ENCODE data around the gene ARSI. TPM values are rescaled to one million over a fixed set of nuclear protein-coding genes. Genes with fewer than 3 reads are reported as not detected.

ARSI gene
- 5.9 to 6.9 TPM (median 6.6 TPM) in 3 replicates for total RNA-seq (2021)
- Bru-seq, nascent RNA, result percentile 34 among the genes with signal in this experiment
- long read RNA-seq, experiment 1, transcript ARSI-201 (2 exons, 3,161 nt), result major isoform, 18 of 21 reads
- long read RNA-seq, experiment 1, partial matches to known transcripts, result 0 of 21 reads
- long read RNA-seq, experiment 1, other reads (novel, unspliced or antisense), result 3 of 21 reads
- long read RNA-seq, experiment 2, partial matches to known transcripts, result 0 of 5 reads
- long read RNA-seq, experiment 2, other reads (novel, unspliced or antisense), result 1 of 5 reads
- long read RNA-seq, experiment 3, result 0 reads

DNA sequence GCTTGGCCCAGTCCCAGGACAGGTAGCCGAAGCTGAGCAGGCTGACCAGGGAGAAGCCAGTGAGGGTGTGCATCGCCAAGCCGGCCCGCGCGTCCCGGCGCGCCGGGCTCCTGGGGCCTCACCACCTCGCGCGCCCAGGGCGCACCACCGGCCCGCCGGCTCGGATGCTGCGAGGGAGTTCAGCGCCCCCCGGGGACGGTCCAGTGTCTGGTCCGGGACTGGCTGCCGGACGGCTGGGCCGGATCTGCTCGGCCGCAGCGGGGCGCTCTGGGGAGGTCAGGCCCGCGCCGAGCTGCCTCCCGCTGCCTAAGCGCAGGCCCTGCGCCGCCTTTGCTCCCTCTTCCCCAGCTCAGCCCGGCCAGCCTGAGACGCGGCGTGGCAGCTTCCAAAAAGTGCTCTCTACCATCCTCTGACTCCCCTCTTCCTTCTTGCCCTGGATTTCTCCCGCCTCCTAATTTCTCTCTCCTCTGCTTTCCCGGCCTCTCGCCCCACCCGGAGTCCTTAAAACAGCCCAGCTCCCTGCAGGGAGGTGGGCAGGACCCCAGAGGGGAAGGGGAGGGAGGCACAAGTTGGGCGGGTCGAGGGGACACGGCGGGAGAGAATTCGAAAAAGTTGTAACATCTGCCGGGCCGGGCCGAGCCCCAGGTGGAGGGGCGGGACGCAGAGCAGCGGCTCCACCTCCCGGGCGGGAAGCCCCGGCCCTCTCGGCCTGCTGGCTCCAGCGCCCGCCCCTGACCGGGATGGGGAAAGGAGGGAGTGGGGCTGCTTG, at the start of gene ARSI:
TSS of gene ARSI (minus strand) at position 605 of the 769 bp plus-strand sequence. CDS start at position 73, 532 bp downstream.
- peak; percentile 88 for DNase-seq (ENCODE audit: low spot score)
- Mint-ChIP-seq H3K27me3 (ENCODE audit: low read depth) (peaks cover 17% of the 10 kb centered on the region), H3K9me3 (no peaks in the 10 kb centered on the region), H3K4me3 (peak within 1 kb of the TSS; percentile 88), H3K27ac (peak within 1 kb of the TSS; percentile 93), H3K36me3 (no peaks in the 10 kb centered on the region), H3K4me1 (peaks cover 62% of the 10 kb centered on the region)
- ATAC-seq, result peak; percentile 87
- CTCF ChIA-PET, result interaction anchor here (0.5 to 2.6 kb wide), 21 partner anchors 8 to 171 kb away, joined by 3 to 32 read pairs (median 5); partner anchors contain the start of genes CAMK2A and TCOF1
- POLR2A ChIA-PET, result interaction anchor here (0.5 to 2.0 kb wide), 4 partner anchors 15 to 173 kb away, joined by 3 to 5 read pairs (median 3); no protein-coding TSS in a partner anchor
- TF ChIP-seq, protein P1, sequence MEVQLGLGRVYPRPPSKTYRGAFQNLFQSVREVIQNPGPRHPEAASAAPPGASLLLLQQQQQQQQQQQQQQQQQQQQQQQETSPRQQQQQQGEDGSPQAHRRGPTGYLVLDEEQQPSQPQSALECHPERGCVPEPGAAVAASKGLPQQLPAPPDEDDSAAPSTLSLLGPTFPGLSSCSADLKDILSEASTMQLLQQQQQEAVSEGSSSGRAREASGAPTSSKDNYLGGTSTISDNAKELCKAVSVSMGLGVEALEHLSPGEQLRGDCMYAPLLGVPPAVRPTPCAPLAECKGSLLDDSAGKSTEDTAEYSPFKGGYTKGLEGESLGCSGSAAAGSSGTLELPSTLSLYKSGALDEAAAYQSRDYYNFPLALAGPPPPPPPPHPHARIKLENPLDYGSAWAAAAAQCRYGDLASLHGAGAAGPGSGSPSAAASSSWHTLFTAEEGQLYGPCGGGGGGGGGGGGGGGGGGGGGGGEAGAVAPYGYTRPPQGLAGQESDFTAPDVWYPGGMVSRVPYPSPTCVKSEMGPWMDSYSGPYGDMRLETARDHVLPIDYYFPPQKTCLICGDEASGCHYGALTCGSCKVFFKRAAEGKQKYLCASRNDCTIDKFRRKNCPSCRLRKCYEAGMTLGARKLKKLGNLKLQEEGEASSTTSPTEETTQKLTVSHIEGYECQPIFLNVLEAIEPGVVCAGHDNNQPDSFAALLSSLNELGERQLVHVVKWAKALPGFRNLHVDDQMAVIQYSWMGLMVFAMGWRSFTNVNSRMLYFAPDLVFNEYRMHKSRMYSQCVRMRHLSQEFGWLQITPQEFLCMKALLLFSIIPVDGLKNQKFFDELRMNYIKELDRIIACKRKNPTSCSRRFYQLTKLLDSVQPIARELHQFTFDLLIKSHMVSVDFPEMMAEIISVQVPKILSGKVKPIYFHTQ (CRISPR knock-in tag; IDR thresholded peaks at IDR 0.05), result no peak
- TF ChIP-seq SOX15 (CRISPR knock-in tag; IDR thresholded peaks at IDR 0.05) (no peak), FOXK1 (CRISPR knock-in tag; IDR thresholded peaks at IDR 0.05) (no peak), ETV6 (CRISPR knock-in tag; IDR thresholded peaks at IDR 0.05) (no peak), FOXJ3 (CRISPR knock-in tag; IDR thresholded peaks at IDR 0.05; ENCODE audit: borderline replicate concordance) (no peak), TEAD4 (CRISPR knock-in tag; IDR thresholded peaks at IDR 0.05) (no peak), TCF7 (CRISPR knock-in tag; IDR thresholded peaks at IDR 0.05; ENCODE audit: low read depth) (no peak), NR3C1 (CRISPR knock-in tag; conservative IDR thresholded peaks at IDR 0.05; ENCODE audit: low read depth) (peak; percentile 70; the same call in 1 of the 2 replicates), GRHL2 (CRISPR knock-in tag; IDR thresholded peaks at IDR 0.05; ENCODE audit: insufficient replicate concordance, severe bottlenecking) (no peak), SMAD4 (CRISPR knock-in tag; IDR thresholded peaks at IDR 0.05) (no peak), HMGA2 (CRISPR knock-in tag; IDR thresholded peaks at IDR 0.05) (no peak), NR2C2 (CRISPR knock-in tag; IDR thresholded peaks at IDR 0.05) (no peak), KAT7 (CRISPR knock-in tag; IDR thresholded peaks at IDR 0.05; ENCODE audit: borderline replicate concordance) (peak; percentile 87; the same call in 1 of the 2 replicates), ZNF423 (CRISPR knock-in tag; IDR thresholded peaks at IDR 0.05) (peak; percentile 38; the same call in 1 of the 2 replicates)
- TF ChIP-seq, protein P2, sequence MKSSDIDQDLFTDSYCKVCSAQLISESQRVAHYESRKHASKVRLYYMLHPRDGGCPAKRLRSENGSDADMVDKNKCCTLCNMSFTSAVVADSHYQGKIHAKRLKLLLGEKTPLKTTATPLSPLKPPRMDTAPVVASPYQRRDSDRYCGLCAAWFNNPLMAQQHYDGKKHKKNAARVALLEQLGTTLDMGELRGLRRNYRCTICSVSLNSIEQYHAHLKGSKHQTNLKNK (CRISPR knock-in tag; IDR thresholded peaks at IDR 0.05), result no peak
- TF ChIP-seq, protein P3, sequence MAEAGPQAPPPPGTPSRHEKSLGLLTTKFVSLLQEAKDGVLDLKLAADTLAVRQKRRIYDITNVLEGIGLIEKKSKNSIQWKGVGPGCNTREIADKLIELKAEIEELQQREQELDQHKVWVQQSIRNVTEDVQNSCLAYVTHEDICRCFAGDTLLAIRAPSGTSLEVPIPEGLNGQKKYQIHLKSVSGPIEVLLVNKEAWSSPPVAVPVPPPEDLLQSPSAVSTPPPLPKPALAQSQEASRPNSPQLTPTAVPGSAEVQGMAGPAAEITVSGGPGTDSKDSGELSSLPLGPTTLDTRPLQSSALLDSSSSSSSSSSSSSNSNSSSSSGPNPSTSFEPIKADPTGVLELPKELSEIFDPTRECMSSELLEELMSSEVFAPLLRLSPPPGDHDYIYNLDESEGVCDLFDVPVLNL (CRISPR knock-in tag; IDR thresholded peaks at IDR 0.05; ENCODE audit: borderline replicate concordance, low read depth), result no peak
- TF ChIP-seq, protein P4, sequence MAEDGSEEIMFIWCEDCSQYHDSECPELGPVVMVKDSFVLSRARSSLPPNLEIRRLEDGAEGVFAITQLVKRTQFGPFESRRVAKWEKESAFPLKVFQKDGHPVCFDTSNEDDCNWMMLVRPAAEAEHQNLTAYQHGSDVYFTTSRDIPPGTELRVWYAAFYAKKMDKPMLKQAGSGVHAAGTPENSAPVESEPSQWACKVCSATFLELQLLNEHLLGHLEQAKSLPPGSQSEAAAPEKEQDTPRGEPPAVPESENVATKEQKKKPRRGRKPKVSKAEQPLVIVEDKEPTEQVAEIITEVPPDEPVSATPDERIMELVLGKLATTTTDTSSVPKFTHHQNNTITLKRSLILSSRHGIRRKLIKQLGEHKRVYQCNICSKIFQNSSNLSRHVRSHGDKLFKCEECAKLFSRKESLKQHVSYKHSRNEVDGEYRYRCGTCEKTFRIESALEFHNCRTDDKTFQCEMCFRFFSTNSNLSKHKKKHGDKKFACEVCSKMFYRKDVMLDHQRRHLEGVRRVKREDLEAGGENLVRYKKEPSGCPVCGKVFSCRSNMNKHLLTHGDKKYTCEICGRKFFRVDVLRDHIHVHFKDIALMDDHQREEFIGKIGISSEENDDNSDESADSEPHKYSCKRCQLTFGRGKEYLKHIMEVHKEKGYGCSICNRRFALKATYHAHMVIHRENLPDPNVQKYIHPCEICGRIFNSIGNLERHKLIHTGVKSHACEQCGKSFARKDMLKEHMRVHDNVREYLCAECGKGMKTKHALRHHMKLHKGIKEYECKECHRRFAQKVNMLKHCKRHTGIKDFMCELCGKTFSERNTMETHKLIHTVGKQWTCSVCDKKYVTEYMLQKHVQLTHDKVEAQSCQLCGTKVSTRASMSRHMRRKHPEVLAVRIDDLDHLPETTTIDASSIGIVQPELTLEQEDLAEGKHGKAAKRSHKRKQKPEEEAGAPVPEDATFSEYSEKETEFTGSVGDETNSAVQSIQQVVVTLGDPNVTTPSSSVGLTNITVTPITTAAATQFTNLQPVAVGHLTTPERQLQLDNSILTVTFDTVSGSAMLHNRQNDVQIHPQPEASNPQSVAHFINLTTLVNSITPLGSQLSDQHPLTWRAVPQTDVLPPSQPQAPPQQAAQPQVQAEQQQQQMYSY (CRISPR knock-in tag; IDR thresholded peaks at IDR 0.05), result no peak
- TF ChIP-seq, protein P5, sequence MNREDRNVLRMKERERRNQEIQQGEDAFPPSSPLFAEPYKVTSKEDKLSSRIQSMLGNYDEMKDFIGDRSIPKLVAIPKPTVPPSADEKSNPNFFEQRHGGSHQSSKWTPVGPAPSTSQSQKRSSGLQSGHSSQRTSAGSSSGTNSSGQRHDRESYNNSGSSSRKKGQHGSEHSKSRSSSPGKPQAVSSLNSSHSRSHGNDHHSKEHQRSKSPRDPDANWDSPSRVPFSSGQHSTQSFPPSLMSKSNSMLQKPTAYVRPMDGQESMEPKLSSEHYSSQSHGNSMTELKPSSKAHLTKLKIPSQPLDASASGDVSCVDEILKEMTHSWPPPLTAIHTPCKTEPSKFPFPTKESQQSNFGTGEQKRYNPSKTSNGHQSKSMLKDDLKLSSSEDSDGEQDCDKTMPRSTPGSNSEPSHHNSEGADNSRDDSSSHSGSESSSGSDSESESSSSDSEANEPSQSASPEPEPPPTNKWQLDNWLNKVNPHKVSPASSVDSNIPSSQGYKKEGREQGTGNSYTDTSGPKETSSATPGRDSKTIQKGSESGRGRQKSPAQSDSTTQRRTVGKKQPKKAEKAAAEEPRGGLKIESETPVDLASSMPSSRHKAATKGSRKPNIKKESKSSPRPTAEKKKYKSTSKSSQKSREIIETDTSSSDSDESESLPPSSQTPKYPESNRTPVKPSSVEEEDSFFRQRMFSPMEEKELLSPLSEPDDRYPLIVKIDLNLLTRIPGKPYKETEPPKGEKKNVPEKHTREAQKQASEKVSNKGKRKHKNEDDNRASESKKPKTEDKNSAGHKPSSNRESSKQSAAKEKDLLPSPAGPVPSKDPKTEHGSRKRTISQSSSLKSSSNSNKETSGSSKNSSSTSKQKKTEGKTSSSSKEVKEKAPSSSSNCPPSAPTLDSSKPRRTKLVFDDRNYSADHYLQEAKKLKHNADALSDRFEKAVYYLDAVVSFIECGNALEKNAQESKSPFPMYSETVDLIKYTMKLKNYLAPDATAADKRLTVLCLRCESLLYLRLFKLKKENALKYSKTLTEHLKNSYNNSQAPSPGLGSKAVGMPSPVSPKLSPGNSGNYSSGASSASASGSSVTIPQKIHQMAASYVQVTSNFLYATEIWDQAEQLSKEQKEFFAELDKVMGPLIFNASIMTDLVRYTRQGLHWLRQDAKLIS (CRISPR knock-in tag; IDR thresholded peaks at IDR 0.05; ENCODE audit: borderline replicate concordance), result no peak
- TF ChIP-seq, protein P6, sequence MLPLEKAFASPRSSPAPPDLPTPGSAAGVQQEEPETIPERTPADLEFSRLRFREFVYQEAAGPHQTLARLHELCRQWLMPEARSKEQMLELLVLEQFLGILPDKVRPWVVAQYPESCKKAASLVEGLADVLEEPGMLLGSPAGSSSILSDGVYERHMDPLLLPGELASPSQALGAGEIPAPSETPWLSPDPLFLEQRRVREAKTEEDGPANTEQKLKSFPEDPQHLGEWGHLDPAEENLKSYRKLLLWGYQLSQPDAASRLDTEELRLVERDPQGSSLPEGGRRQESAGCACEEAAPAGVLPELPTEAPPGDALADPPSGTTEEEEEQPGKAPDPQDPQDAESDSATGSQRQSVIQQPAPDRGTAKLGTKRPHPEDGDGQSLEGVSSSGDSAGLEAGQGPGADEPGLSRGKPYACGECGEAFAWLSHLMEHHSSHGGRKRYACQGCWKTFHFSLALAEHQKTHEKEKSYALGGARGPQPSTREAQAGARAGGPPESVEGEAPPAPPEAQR (CRISPR knock-in tag; IDR thresholded peaks at IDR 0.05), result no peak
- TF ChIP-seq, protein P7, sequence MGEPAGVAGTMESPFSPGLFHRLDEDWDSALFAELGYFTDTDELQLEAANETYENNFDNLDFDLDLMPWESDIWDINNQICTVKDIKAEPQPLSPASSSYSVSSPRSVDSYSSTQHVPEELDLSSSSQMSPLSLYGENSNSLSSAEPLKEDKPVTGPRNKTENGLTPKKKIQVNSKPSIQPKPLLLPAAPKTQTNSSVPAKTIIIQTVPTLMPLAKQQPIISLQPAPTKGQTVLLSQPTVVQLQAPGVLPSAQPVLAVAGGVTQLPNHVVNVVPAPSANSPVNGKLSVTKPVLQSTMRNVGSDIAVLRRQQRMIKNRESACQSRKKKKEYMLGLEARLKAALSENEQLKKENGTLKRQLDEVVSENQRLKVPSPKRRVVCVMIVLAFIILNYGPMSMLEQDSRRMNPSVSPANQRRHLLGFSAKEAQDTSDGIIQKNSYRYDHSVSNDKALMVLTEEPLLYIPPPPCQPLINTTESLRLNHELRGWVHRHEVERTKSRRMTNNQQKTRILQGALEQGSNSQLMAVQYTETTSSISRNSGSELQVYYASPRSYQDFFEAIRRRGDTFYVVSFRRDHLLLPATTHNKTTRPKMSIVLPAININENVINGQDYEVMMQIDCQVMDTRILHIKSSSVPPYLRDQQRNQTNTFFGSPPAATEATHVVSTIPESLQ (CRISPR knock-in tag; IDR thresholded peaks at IDR 0.05), result no peak
